ENCODE data around the gene GADD45A. TPM values are rescaled to one million over a fixed set of nuclear protein-coding genes. Genes with fewer than 3 reads are reported as not detected.

Gene GADD45A
- total and polyA plus RNA-seq, 5 experiments from 2014 or later = 4.1 to 19.5 (median 13.0) TPM

- Mint-ChIP-seq H3K9me3 (no peaks in the 10 kb centered on the region), H3K4me3 (no peak overlapping the region), H3K36me3 (no peaks in the 10 kb centered on the region), H3K27me3 (no peaks in the 10 kb centered on the region), H3K27ac (peak overlapping the region in 6 of 10 donors; percentile 15 to 77 (median 58)), H3K4me1 (peaks cover 14 to 32% (median 17%) of the 10 kb centered on the region in 4 donors)
- DNase-seq (no peak), ATAC-seq (no peak)
- POLR2A ChIA-PET = interaction anchor here (0.6 to 0.8 kb wide), 2 partner anchors 47 to 49 kb away, joined by 3 read pairs; partner anchors contain the start of gene GADD45A
Measured at GRCh38 chr1:67733681-67734322, 48.8 kb downstream of the GADD45A start.

- POLR2A ChIA-PET = interaction anchor here (0.7 to 0.8 kb wide), 2 partner anchors 48 to 49 kb away, joined by 3 to 6 read pairs; partner anchors contain the start of gene GADD45A
- ATAC-seq (no peak), DNase-seq (no peak)
- no peak overlapping the region for H3K4me3 Mint-ChIP-seq
- no peaks in the 10 kb centered on the region for H3K9me3 Mint-ChIP-seq
- peak overlapping the region in 6 of 10 donors; percentile 6 to 70 (median 42) for H3K27ac Mint-ChIP-seq
- peaks cover 14 to 32% (median 17%) of the 10 kb centered on the region in 4 donors for H3K4me1 Mint-ChIP-seq
- H3K27me3 Mint-ChIP-seq = no peaks in the 10 kb centered on the region
- H3K36me3 Mint-ChIP-seq = no peaks in the 10 kb centered on the region
Measured at GRCh38 chr1:67734323-67734690, 49.3 kb downstream of the GADD45A start.

GRCh38 chr1:67735206-67735605, 50.2 kb downstream of the GADD45A start:
- peaks cover 14 to 32% (median 17%) of the 10 kb centered on the region in 4 donors for H3K4me1 Mint-ChIP-seq
- ATAC-seq (no peak), DNase-seq (no peak)
- POLR2A ChIA-PET = no interaction called here
- no peak overlapping the region for H3K4me3 Mint-ChIP-seq
- H3K27me3 Mint-ChIP-seq = no peaks in the 10 kb centered on the region
- no peaks in the 10 kb centered on the region for H3K36me3 Mint-ChIP-seq
- no peaks in the 10 kb centered on the region for H3K9me3 Mint-ChIP-seq
- peak overlapping the region in 3 of 10 donors; percentile 86 to 95 (median 90) for H3K27ac Mint-ChIP-seq

- Mint-ChIP-seq H3K4me1 (peaks cover 14 to 32% (median 17%) of the 10 kb centered on the region in 4 donors), H3K36me3 (no peaks in the 10 kb centered on the region), H3K9me3 (no peaks in the 10 kb centered on the region), H3K27me3 (no peaks in the 10 kb centered on the region), H3K27ac (peak overlapping the region; percentile 75 to 95 (median 89)), H3K4me3 (peak overlapping the region; percentile 64 to 86 (median 77))
- POLR2A ChIA-PET = interaction anchor here (3.0 kb wide), 1 partner anchor 50 kb away, joined by 15 read pairs; the partner anchor contains the start of gene GADD45A
- ATAC-seq (peak; percentile 90 to 96), DNase-seq (peak in 6 of 10 donors; percentile 3 to 36 (median 25))
Measured at GRCh38 chr1:67735806-67736627, 51.0 kb downstream of the GADD45A start.

- Mint-ChIP-seq H3K27me3 (no peaks in the 10 kb centered on the region), H3K27ac (peak overlapping the region in 6 of 10 donors; percentile 75 to 95 (median 88)), H3K4me3 (peak overlapping the region in 5 of 10 donors; percentile 78 to 86 (median 83)), H3K4me1 (peaks cover 14 to 32% (median 17%) of the 10 kb centered on the region in 4 donors), H3K36me3 (no peaks in the 10 kb centered on the region), H3K9me3 (no peaks in the 10 kb centered on the region)
- DNase-seq (no peak), ATAC-seq (no peak)
- POLR2A ChIA-PET = interaction anchor here (3.0 kb wide), 1 partner anchor 51 kb away, joined by 15 read pairs; the partner anchor contains the start of gene GADD45A
Measured at GRCh38 chr1:67736750-67737149, 51.7 kb downstream of the GADD45A start.

- Mint-ChIP-seq H3K27ac (no peak overlapping the region), H3K9me3 (no peaks in the 10 kb centered on the region)
- POLR2A ChIA-PET = interaction anchor here (3.0 kb wide), 1 partner anchor 52 kb away, joined by 15 read pairs; the partner anchor contains the start of gene GADD45A
Measured at GRCh38 chr1:67737875-67738274, 52.9 kb downstream of the GADD45A start.

More at GRCh38 chr1:67737875-67738274, 52.9 kb downstream of the GADD45A start:
- DNase-seq = no peak
- peaks cover 14 to 32% (median 17%) of the 10 kb centered on the region in 4 donors for H3K4me1 Mint-ChIP-seq
- H3K4me3 Mint-ChIP-seq = no peak overlapping the region
- no peaks in the 10 kb centered on the region for H3K36me3 Mint-ChIP-seq
- ATAC-seq = no peak
- no peaks in the 10 kb centered on the region for H3K27me3 Mint-ChIP-seq

Other genes with a start within 250 kb of the GADD45A start
- gene GNG12, start 148.3 kb downstream of the GADD45A start, total RNA-seq = not detected
- not detected for gene GNG12, start 148.3 kb downstream of the GADD45A start, polyA plus RNA-seq